ENCODE results near the gene DISP2.

DISP2 gene, protein sequence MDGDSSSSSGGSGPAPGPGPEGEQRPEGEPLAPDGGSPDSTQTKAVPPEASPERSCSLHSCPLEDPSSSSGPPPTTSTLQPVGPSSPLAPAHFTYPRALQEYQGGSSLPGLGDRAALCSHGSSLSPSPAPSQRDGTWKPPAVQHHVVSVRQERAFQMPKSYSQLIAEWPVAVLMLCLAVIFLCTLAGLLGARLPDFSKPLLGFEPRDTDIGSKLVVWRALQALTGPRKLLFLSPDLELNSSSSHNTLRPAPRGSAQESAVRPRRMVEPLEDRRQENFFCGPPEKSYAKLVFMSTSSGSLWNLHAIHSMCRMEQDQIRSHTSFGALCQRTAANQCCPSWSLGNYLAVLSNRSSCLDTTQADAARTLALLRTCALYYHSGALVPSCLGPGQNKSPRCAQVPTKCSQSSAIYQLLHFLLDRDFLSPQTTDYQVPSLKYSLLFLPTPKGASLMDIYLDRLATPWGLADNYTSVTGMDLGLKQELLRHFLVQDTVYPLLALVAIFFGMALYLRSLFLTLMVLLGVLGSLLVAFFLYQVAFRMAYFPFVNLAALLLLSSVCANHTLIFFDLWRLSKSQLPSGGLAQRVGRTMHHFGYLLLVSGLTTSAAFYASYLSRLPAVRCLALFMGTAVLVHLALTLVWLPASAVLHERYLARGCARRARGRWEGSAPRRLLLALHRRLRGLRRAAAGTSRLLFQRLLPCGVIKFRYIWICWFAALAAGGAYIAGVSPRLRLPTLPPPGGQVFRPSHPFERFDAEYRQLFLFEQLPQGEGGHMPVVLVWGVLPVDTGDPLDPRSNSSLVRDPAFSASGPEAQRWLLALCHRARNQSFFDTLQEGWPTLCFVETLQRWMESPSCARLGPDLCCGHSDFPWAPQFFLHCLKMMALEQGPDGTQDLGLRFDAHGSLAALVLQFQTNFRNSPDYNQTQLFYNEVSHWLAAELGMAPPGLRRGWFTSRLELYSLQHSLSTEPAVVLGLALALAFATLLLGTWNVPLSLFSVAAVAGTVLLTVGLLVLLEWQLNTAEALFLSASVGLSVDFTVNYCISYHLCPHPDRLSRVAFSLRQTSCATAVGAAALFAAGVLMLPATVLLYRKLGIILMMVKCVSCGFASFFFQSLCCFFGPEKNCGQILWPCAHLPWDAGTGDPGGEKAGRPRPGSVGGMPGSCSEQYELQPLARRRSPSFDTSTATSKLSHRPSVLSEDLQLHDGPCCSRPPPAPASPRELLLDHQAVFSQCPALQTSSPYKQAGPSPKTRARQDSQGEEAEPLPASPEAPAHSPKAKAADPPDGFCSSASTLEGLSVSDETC (N-terminal part only)

GRCh38 chr15:40357723-40358470 is at the start of gene DISP2:
DISP2 (plus strand) TSS chr15:40358219; CDS start chr15:40358322, 103 bp downstream.
- DNase-seq: no peak

GRCh38 chr15:40309344-40309862 is 48.6 kb upstream of the DISP2 start:
- no peak for DNase-seq

DNA sequence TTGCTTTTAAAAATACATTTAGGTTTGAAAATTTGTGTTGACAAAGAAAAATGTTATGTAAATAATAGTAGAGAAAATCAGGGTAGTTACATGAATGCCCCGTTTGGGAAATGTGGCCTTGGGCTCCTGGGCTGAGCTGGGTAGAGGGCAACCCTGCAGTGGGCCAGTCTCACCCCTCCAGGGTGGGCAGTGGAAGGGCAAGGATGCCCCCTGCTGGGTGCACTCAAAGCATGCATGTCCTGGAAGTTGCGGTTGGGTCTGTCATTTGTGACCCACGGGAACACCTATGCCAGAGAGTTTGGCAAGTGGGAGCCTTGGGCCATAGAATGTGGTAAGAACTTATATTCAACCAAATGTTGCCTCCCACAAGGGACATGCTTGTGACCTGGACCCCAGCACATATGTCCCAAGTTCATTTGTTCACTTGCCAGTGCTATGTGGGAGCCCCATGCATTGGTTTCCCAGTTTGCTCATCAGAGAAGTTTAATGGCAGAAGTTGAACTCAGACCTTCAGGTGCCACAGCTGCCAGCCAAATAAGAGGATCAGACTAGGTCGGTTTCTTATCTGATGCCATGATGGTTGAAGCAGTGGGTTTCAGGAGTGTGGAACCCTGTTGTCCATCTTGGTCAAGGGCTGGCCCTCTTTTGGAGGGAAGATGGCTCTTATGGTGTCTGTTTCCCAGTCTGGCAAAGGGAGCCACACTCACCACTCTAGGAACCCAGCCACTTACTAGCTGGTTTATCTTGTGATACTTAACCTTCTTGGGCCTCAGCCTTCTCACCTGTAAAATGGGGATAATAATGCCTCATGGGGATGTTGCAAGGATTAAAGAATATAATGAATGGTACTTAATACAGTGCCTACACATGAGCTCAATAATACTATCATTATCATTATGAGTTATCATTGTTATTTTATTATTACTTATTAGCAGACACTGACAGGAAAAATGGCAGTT is 47.7 kb upstream of the DISP2 start:
- no peak for DNase-seq

- no peak for DNase-seq
Observed at GRCh38 chr15:40310993-40311392, 47.0 kb upstream of the DISP2 start.

- no peak for DNase-seq
Observed at GRCh38 chr15:40312370-40313158, 45.5 kb upstream of the DISP2 start.

- DNase-seq: no peak
Observed at GRCh38 chr15:40313531-40314398, 44.3 kb upstream of the DISP2 start.

DNA sequence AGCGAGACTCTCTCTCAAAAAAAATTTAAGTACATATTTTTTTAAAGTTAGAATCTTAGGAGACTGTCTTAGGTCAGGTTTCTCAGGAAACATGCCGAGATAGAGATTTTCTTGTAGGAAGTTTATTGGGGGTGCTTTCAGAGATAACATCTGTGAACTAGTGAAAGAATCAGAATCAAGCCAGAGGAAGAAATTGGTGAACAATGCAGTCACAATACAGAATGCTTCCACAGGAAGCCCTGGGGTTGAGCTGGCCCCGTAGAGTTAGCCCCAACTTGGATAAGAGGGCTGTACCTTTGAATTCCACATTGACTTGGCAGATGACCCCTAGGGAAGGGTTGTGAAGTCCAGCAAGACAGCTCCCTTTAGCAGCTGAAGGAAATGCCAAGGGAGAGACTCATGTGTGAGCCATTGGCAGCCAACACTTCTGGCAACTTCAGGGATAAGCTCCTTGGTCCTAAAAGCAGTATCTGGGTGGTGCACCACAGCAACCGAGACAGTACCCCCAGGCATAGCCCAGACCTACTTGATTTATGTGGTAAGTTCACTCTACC is 43.2 kb upstream of the DISP2 start:
- no peak for DNase-seq

- no peak for DNase-seq
Observed at GRCh38 chr15:40316931-40317330, 41.1 kb upstream of the DISP2 start.

GRCh38 chr15:40317580-40317979 is 40.4 kb upstream of the DISP2 start:
- no peak for DNase-seq

GRCh38 chr15:40320409-40320808 is 37.6 kb upstream of the DISP2 start:
- DNase-seq: no peak

GRCh38 chr15:40320931-40321371 is 37.1 kb upstream of the DISP2 start:
- DNase-seq: no peak

DNA sequence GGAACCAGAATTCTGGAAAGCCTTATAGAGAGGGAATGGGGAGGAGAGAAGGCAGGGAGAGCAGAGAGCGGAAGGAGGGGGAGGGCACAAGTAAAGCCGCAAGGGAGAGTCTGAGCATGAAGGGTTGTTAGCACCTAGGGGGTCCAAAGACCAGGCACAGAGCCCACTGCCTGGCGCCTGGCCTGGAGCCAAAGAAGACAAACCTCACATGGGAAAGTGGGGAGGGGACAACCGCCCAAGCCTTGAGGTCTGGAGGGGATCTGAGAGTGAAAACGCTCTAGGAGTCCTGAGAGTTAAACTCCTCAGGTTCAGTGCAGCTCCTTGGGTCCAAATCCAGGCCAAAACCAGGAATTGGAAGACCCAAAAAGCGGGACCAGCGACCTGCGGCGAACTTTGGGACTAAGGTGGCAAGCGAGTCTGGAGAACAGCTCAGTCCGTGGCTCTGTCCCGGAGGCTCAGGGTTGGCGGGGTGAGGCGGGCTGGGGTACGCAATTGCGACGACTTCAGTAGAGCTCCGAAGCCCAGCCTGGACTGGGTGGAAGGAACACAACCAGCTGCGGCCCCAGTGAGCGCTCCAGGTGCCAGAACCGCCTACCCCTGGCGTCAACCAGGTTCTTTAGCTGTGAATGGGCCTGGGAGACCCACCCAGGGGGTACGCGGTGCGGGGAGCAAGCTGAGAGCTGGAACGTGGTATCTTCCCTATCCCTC is 35.3 kb upstream of the DISP2 start:
- no peak for DNase-seq

- DNase-seq: peak; percentile 76
Observed at GRCh38 chr15:40323239-40323952, 34.6 kb upstream of the DISP2 start, which contains the start of gene INAFM2. INAFM2 (plus strand) TSS chr15:40323692; CDS start chr15:40324056, 364 bp downstream.

DNA sequence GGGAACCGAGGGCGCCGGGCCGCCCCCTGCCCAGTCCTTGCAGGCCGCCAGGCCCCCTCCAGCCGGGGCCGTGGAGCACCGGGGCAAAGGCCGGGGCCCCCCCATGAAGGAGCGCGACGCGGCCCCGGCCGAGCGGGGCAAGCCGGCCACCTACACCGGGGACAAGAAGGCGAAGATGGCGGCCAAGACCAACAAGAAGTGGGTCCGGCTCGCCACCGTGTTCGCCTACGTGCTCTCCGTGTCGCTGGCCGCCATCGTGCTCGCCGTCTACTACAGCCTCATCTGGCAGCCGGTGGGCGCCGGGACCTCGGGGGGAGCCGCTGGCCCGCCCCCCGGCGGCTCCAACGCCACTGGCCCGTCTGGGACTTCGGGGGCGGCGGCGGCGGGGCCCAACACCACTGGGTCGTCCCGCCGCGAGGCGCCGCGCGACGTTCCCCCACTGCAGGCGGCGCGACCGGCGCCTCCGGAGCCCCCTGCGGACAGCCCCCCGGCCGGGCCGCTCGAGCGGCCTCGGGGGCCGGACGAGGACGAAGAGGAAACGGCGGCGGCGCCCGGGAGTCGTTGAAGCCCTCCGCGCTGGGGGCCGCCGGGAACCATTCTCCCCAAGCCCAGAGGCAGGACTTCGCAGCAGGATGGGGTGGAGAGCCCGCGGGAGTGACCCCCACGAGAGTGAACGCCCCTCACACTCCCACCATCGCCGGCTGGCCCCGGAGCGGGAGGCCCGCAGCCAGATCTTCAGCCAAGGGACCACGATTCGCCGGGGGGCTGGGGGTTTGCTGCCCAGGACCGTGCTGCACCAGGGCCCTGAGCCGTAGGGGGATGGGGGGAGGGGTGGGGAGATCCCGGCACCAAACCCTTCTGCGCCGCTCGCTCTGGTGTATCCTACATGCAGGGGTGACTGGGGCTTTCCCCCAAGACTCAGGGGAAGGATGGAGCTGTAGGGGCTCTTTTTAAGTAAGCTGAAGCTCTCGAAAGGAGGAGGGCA is 33.8 kb upstream of the DISP2 start:
- no peak for DNase-seq

- DNase-seq: no peak
Observed at GRCh38 chr15:40325188-40325587, 32.8 kb upstream of the DISP2 start.

DNA sequence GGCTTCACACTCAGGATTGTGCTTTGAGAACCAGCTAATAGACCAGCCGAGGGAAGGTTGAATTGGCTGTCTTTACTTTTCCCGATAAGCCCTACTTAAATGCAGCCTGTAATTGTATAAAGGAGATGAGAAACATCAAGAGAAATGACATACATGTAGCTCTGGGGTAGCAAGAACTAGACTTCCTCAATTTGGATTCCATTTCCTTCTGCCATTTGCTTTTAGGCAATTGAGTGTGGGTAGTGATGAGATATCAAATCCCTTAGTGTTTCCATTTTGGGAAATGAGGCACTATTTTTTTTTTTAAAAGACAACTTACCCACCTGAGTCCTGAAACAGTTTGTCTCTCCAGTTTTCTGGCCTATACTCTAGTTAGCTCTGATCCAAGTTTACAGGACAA is 32.3 kb upstream of the DISP2 start:
- DNase-seq: no peak
